PC-3 (cell line): ENCODE results near the gene BDH1. TPM values are rescaled to one million over a fixed set of nuclear protein-coding genes. Genes with fewer than 3 reads are reported as not detected.

ENCODE experiments used
- ATAC-seq: fragments of 200-7000 bp; cut with Tn5 transposase; 2 replicates; pipeline ENCODE4 v1.9.1; 2020; ENCODE audit warnings: mild to moderate bottlenecking, moderate library complexity
- BruUV-seq: library from RNA; stranded (reverse); fragments of 400-500 nt; replicated peaks from 2 replicates; lab custom pipeline; 2021; lab: Mats Ljungman, UMichigan
- CTCF ChIA-PET: fragments of 300-600 bp; sonication (Branson Sonifier 250); formaldehyde crosslinking; loops from one replicate; lab custom pipeline; 2022; ENCODE audit warnings: antibody characterized with exemption; lab: Charles Lee
- POLR2A ChIA-PET: fragments of 300-600 bp; sonication (Branson Sonifier 250); formaldehyde crosslinking; loops from one replicate; lab custom pipeline; 2022; ENCODE audit warnings: antibody characterized with exemption; ENCODE audit not compliant: unreplicated experiment; lab: Charles Lee
- DNase-seq: peaks from one replicate; pipeline ENCODE4 v3.0.0-alpha.2; 2015
- H2AFZ ChIP-seq: fragments of 300-600 bp; sonication (generic); 2 replicates; pipeline ENCODE4 v1.6.0; 2016; ENCODE audit warnings: antibody characterized with exemption, low read length
- H3F3A ChIP-seq: fragments of 300-600 bp; sonication (generic); one replicate; pipeline ENCODE4 v1.6.0; 2017; ENCODE audit warnings: antibody characterized with exemption, low read length, control low read depth, mild to moderate bottlenecking; ENCODE audit not compliant: unreplicated experiment
- H3K27ac ChIP-seq: fragments of 300-600 bp; sonication (generic); 2 replicates; pipeline ENCODE4 v1.5.1; 2016; ENCODE audit warnings: mild to moderate bottlenecking, low read length
- H3K27me3 ChIP-seq: fragments of 300-600 bp; sonication (generic); 2 replicates; pipeline ENCODE4 v1.6.1; 2016; ENCODE audit warnings: low read length, mixed read lengths
- H3K36me3 ChIP-seq: fragments of 300-600 bp; sonication (generic); 2 replicates; pipeline ENCODE4 v1.6.1; 2016; ENCODE audit warnings: low read depth, mixed run types, low read length, mixed read lengths
- H3K4me1 ChIP-seq: fragments of 300-600 bp; sonication (generic); 2 replicates; pipeline ENCODE4 v1.5.1; 2016; ENCODE audit warnings: low read length; ENCODE audit not compliant: insufficient read depth
- H3K4me2 ChIP-seq: fragments of 300-600 bp; sonication (generic); 2 replicates; pipeline ENCODE4 v1.6.0; 2016; ENCODE audit warnings: low read length
- H3K4me3 ChIP-seq: fragments of 300-600 bp; sonication (generic); 2 replicates; pipeline ENCODE4 v1.5.1; 2016; ENCODE audit warnings: mild to moderate bottlenecking, low read length, mixed read lengths
- H3K79me2 ChIP-seq: fragments of 300-600 bp; sonication (generic); 2 replicates; pipeline ENCODE4 v1.6.1; 2017; ENCODE audit warnings: low read length, mixed read lengths
- H3K9ac ChIP-seq: fragments of 300-600 bp; sonication (generic); 2 replicates; pipeline ENCODE4 v1.6.0; 2016; ENCODE audit warnings: mild to moderate bottlenecking, low read length
- H3K9me2 ChIP-seq: fragments of 300-600 bp; sonication (generic); replicated peaks from 2 replicates; pipeline ENCODE4 v1.6.1; 2016; ENCODE audit warnings: mixed run types, low read length, mixed read lengths
- H3K9me3 ChIP-seq: fragments of 300-600 bp; sonication (generic); 2 replicates; pipeline ENCODE4 v1.6.1; 2016; ENCODE audit warnings: low read length, mixed read lengths
- H4K20me1 ChIP-seq: fragments of 300-600 bp; sonication (generic); 2 replicates; pipeline ENCODE4 v1.6.1; 2016; ENCODE audit warnings: low read length, mixed read lengths
- CTCF ChIP-seq: fragments of 300-600 bp; sonication (generic); conservative IDR thresholded peaks from 2 replicates; pipeline ENCODE4 v1.5.1; 2017; ENCODE audit warnings: antibody characterized with exemption, low read depth, mild to moderate bottlenecking, low read length
- EZH2 ChIP-seq: fragments of 300-600 bp; sonication (generic); IDR thresholded peaks from one replicate; pipeline ENCODE4 v1.6.1; 2017; ENCODE audit warnings: antibody characterized with exemption, mild to moderate bottlenecking, low read length; ENCODE audit not compliant: unreplicated experiment
- EZH2phosphoT487 ChIP-seq: fragments of 300-600 bp; sonication (generic); IDR thresholded peaks from 2 replicates; pipeline ENCODE4 v1.6.1; 2018; ENCODE audit warnings: mild to moderate bottlenecking, antibody characterized with exemption, low read length, borderline replicate concordance
- intact Hi-C: fragments of 100-400 bp; cut with micrococcal nuclease; formaldehyde crosslinking; loops from 2 replicates; pipeline ENCODE4 v1.9.0; 2023
- total RNA-seq: library from RNA; depleted of rRNA; stranded (reverse); fragments of >200 nt; gene quantifications from 2 replicates; pipeline ENCODE4 v1.2.3, GENCODE V29; 2014

The BDH1 gene
- total RNA-seq, 1 experiment from 2014 or later, result 10.6 TPM

GRCh38 chr3:197511130-197511529 lies 44.6 kb downstream of the BDH1 start:
- no peaks in the 10 kb centered on the region for H3K9me2 ChIP-seq
- H3K4me1 ChIP-seq, result peaks cover 34% of the 10 kb centered on the region
- H3K27me3 ChIP-seq, result no peaks in the 10 kb centered on the region
- no TSS peak for BruUV-seq
- TF ChIP-seq EZH2phosphoT487 (no peak), EZH2 (no peak), CTCF (no peak)
- H3K9me3 ChIP-seq, result no peaks in the 10 kb centered on the region
- no peak overlapping the region for H3K4me2 ChIP-seq
- no peaks in the 10 kb centered on the region for H3K79me2 ChIP-seq
- POLR2A ChIA-PET, result no interaction called here
- no peak overlapping the region for H3K27ac ChIP-seq
- no peak overlapping the region for H3K9ac ChIP-seq
- H3F3A ChIP-seq, result no peaks in the 10 kb centered on the region
- CTCF ChIA-PET, result interaction anchor here (0.6 kb wide), 1 partner anchor 467 kb away, joined by 3 read pairs; no protein-coding TSS in a partner anchor
- H3K4me3 ChIP-seq, result no peak overlapping the region
- intact Hi-C loops, result loop anchor here (2.0 to 5.0 kb wide), 2 partner anchors 56 to 214 kb away; partner anchors contain the start of gene DLG1
- H3K36me3 ChIP-seq, result no peaks in the 10 kb centered on the region
- DNase-seq (peak; percentile 44), ATAC-seq (peak; percentile 66)
- no peak overlapping the region for H2AFZ ChIP-seq
- no peaks in the 10 kb centered on the region for H4K20me1 ChIP-seq

DNA sequence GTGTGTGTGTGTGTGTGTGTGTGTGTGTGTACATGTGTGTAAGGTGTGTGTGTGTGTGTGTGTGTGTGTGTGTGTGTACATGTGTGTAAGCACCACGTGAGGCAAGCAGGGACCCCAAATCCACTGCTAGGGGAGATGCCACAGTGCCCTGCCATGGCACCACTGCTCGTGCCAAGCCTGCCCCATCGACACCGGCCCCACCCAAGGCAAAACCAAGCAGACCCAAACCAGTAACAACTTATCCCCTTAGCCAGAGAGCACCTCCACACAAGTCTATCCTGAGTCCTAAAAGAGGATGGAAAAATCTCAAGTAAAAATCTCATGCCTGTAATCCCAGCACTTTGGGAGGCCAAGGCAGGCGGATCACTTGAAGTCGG lies 45.1 kb downstream of the BDH1 start:
- Histone ChIP-seq H2AFZ (no peak overlapping the region), H3K27ac (no peak overlapping the region), H3K9me2 (no peaks in the 10 kb centered on the region), H3K4me3 (no peak overlapping the region), H3K36me3 (no peaks in the 10 kb centered on the region), H3K4me2 (no peak overlapping the region), H3K79me2 (no peaks in the 10 kb centered on the region), H3F3A (no peaks in the 10 kb centered on the region), H3K9ac (no peak overlapping the region), H3K9me3 (no peaks in the 10 kb centered on the region), H3K27me3 (no peaks in the 10 kb centered on the region), H4K20me1 (no peaks in the 10 kb centered on the region), H3K4me1 (peaks cover 29% of the 10 kb centered on the region)
- ATAC-seq, result no peak
- ChIA-PET POLR2A (no interaction called here), CTCF (interaction anchor here (0.6 kb wide), 1 partner anchor 466 kb away, joined by 3 read pairs; no protein-coding TSS in a partner anchor)
- DNase-seq, result no peak
- BruUV-seq, result no TSS peak
- TF ChIP-seq EZH2 (no peak), CTCF (no peak), EZH2phosphoT487 (no peak)
- intact Hi-C loops, result loop anchor here (1.0 to 5.0 kb wide), 4 partner anchors 56 to 286 kb away; partner anchors contain the start of gene DLG1

DNA sequence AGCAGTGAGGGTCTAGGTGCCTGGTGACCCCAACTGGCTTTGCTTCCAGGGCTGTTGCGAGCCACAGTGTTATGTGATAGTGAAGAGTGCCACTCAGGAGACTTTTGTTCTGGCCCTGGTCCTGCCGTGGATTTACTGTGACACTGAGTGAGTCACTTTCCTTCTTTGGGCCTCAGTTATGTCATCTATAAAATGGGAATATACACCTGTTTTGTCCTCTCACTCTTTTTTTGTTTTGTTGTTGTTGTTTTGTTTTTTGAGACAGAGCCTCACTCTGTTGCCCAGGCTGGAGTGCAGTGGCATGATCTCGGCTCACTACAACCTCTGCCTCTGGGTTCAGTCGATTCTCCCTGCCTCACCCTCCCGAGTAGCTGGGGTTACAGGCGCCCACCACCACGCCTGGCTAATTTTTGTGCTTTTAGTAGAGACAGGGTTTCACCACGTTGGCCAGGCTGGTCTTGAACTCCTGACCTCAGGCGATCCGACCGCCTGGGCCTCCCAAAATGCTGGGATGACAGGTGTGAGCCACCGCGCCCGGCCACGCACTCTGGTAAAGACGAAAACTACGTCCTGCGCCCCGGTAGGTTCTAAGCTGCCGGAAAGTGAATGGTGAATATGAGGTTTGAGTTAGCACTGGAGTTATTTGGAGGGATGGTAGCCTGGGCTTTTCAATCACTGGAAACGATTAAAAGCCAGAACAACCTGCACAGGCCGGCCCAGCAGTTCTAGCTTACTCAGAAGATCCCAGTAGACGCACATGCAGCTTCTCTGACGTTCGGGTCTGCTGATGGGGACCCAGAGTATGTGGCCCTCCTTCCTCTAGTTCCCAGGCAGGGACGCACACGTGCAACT lies 46.6 kb downstream of the BDH1 start:
- Histone ChIP-seq H3K9ac (peak overlapping the region; percentile 76), H3K4me1 (peaks cover 20% of the 10 kb centered on the region), H3K4me2 (peak overlapping the region; percentile 89), H3K9me2 (no peaks in the 10 kb centered on the region), H3K79me2 (no peaks in the 10 kb centered on the region), H3K9me3 (no peaks in the 10 kb centered on the region), H4K20me1 (no peaks in the 10 kb centered on the region), H2AFZ (peak overlapping the region; percentile 93), H3K27me3 (no peaks in the 10 kb centered on the region), H3F3A (no peaks in the 10 kb centered on the region), H3K27ac (no peak overlapping the region), H3K4me3 (peak overlapping the region; percentile 67; the same call in 1 of the 2 replicates), H3K36me3 (no peaks in the 10 kb centered on the region)
- ATAC-seq, result no peak
- CTCF ChIA-PET, result no interaction called here
- no TSS peak for BruUV-seq
- DNase-seq, result no peak
- intact Hi-C loops, result no loop called here
- POLR2A ChIA-PET, result no interaction called here
- TF ChIP-seq EZH2 (no peak), EZH2phosphoT487 (no peak)
